ENCODE measurements around the gene SBNO2. TPM values are rescaled to one million over a fixed set of nuclear protein-coding genes. Genes with fewer than 3 reads are reported as not detected.

Gene SBNO2
- total RNA-seq, 1 donor from 2014 or later, result 120 TPM

- H3K27ac ChIP-seq, result peak overlapping the region; percentile 79 to 95
- H3K4me3 ChIP-seq, result no peak overlapping the region
- no peak for DNase-seq (ENCODE audit: low spot score in 2 of 2)
- no peaks in the 10 kb centered on the region for H3K27me3 ChIP-seq
- no peak for TF ChIP-seq CTCF (IDR thresholded peaks at IDR 0.05)
- H3K9me3 ChIP-seq, result no peaks in the 10 kb centered on the region
- H3K36me3 ChIP-seq, result peaks cover 81 to 88% of the 10 kb centered on the region in 2 donors
- peaks cover 6 to 16% of the 10 kb centered on the region in 2 donors for H3K4me1 ChIP-seq
- intact Hi-C loops (cut with DNase I), result loop anchor here (1.0 to 5.0 kb wide), 2 partner anchors 80 to 128 kb away; no protein-coding TSS in a partner anchor
Measured at GRCh38 chr19:1112268-1113029, 61.6 kb downstream of the SBNO2 start.

- no peak for DNase-seq (ENCODE audit: low spot score in 2 of 2)
- no peak overlapping the region for H3K4me3 ChIP-seq
- H3K36me3 ChIP-seq, result peaks cover 81 to 88% of the 10 kb centered on the region in 2 donors
- TF ChIP-seq CTCF (IDR thresholded peaks at IDR 0.05), result no peak
- peak overlapping the region; percentile 79 to 95 for H3K27ac ChIP-seq
- peaks cover 6 to 16% of the 10 kb centered on the region in 2 donors for H3K4me1 ChIP-seq
- no peaks in the 10 kb centered on the region for H3K27me3 ChIP-seq
- intact Hi-C loops (cut with DNase I), result loop anchor here (5.0 kb wide), 1 partner anchor 81 kb away; no protein-coding TSS in a partner anchor
- no peaks in the 10 kb centered on the region for H3K9me3 ChIP-seq
Measured at GRCh38 chr19:1111641-1112267, 62.3 kb downstream of the SBNO2 start.

- Histone ChIP-seq H3K27ac (peak overlapping the region; percentile 79 to 95), H3K27me3 (no peaks in the 10 kb centered on the region), H3K9me3 (no peaks in the 10 kb centered on the region), H3K36me3 (peaks cover 81 to 88% of the 10 kb centered on the region in 2 donors), H3K4me3 (no peak overlapping the region), H3K4me1 (peaks cover 6 to 16% of the 10 kb centered on the region in 2 donors)
- intact Hi-C loops (cut with DNase I), result loop anchor here (5.0 kb wide), 1 partner anchor 81 kb away; no protein-coding TSS in a partner anchor
- TF ChIP-seq CTCF (IDR thresholded peaks at IDR 0.05), result no peak
- no peak for DNase-seq (ENCODE audit: low spot score in 2 of 2)
Measured at GRCh38 chr19:1110809-1111640, 63.0 kb downstream of the SBNO2 start.

- no peak overlapping the region for H3K27ac ChIP-seq
- DNase-seq (ENCODE audit: low spot score in 2 of 2), result no peak
- no peak overlapping the region for H3K4me3 ChIP-seq
- H3K9me3 ChIP-seq, result no peaks in the 10 kb centered on the region
- no peaks in the 10 kb centered on the region for H3K27me3 ChIP-seq
- H3K36me3 ChIP-seq, result peaks cover 77 to 82% of the 10 kb centered on the region in 2 donors
- intact Hi-C loops (cut with DNase I), result loop anchor here (5.0 kb wide), 1 partner anchor 82 kb away; no protein-coding TSS in a partner anchor
- H3K4me1 ChIP-seq, result peaks cover 12 to 25% of the 10 kb centered on the region in 2 donors
- TF ChIP-seq CTCF (IDR thresholded peaks at IDR 0.05), result no peak
Measured at GRCh38 chr19:1109697-1110671, 64.1 kb downstream of the SBNO2 start.
